A549 (cell line): ENCODE results near the gene MYO1H.

Source experiments
- FOSB ChIP-seq: fragments of 250-450 bp; sonication (Bioruptor Pico); IDR thresholded peaks from 2 replicates; pipeline ENCODE4 v1.5.0; 2020; ENCODE audit warnings: mild to moderate bottlenecking, moderate library complexity
- JUNB ChIP-seq: fragments of >200 bp; sonication (Bioruptor Twin); formaldehyde crosslinking; IDR thresholded peaks from 2 replicates; pipeline ENCODE4 v1.6.1; 2016
- POLR2A ChIP-seq: IDR thresholded peaks from 2 replicates; pipeline ENCODE4 v1.6.1; 2012; ENCODE audit warnings: mild to moderate bottlenecking, low read length
- RFX5 ChIP-seq: fragments of 450-650 bp; IDR thresholded peaks from 2 replicates; pipeline ENCODE4 v1.7.1; 2014; ENCODE audit warnings: antibody characterized with exemption, mild to moderate bottlenecking, moderate library complexity
- TF ChIP-seq, protein P1 (sequence below): fragments of >200 bp; sonication (Bioruptor Twin); formaldehyde crosslinking; IDR thresholded peaks from 3 replicates; pipeline ENCODE4 v1.6.1; 2016

DNA sequence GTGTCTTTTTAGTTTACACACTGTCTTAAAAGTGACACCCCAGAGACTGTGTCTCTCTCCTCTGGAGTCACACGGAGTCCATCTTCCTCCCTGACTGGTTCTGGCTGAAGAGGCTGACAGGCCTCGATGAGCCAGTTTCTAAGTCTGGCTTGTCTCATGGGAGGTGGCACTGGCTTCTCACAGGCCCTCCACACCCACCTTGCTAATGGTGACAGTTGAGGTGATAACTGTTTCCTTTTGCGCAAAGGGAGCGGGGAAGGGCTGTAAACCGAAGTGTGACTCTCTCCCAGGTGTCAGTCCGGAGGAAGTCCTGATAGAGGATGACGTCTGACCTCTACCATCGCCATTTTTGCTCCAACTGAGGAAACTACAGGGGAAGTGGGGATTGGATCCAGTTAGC, 99.2 kb downstream of the MYO1H start:
- TF ChIP-seq FOSB (no peak), POLR2A (no peak), RFX5 (no peak), JUNB (no peak)
- TF ChIP-seq, protein P1, sequence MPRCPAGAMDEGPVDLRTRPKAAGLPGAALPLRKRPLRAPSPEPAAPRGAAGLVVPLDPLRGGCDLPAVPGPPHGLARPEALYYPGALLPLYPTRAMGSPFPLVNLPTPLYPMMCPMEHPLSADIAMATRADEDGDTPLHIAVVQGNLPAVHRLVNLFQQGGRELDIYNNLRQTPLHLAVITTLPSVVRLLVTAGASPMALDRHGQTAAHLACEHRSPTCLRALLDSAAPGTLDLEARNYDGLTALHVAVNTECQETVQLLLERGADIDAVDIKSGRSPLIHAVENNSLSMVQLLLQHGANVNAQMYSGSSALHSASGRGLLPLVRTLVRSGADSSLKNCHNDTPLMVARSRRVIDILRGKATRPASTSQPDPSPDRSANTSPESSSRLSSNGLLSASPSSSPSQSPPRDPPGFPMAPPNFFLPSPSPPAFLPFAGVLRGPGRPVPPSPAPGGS = no peak
